WTC11 (cell line): ENCODE measurements around the gene MYBPC2. TPM values are rescaled to one million over a fixed set of nuclear protein-coding genes. Genes with fewer than 3 reads are reported as not detected.

Experiments
- ATAC-seq: fragments of 200-7000 bp; cut with Tn5 transposase; 2 replicates; pipeline ENCODE4 v1.10.0; 2021; ENCODE audit warnings: mild to moderate bottlenecking, moderate library complexity
- CTCF ChIA-PET: fragments of 300-600 bp; sonication (Branson Sonifier 250); formaldehyde crosslinking; loops from one replicate; lab custom pipeline; 2021; ENCODE audit warnings: antibody characterized with exemption; lab: Charles Lee
- POLR2A ChIA-PET: fragments of 350-600 bp; sonication (Branson Sonifier 250); formaldehyde crosslinking; loops from one replicate; lab custom pipeline; 2021; ENCODE audit warnings: antibody characterized with exemption; lab: Charles Lee
- DNase-seq: peaks from one replicate; pipeline ENCODE4 v3.0.0; 2021; ENCODE audit warnings: low spot score
- H3K27ac Mint-ChIP-seq: 2 replicates; pipeline ENCODE4 v1.8.0; 2021; ENCODE audit warnings: mixed read lengths
- H3K27me3 Mint-ChIP-seq: 2 replicates; pipeline ENCODE4 v1.8.0; 2021; ENCODE audit warnings: low read depth, mild to moderate bottlenecking, moderate library complexity, mixed read lengths
- H3K36me3 Mint-ChIP-seq: 2 replicates; pipeline ENCODE4 v1.8.0; 2021; ENCODE audit warnings: mixed read lengths
- H3K4me1 Mint-ChIP-seq: 2 replicates; pipeline ENCODE4 v1.8.0; 2022; ENCODE audit warnings: mixed read lengths
- H3K4me3 Mint-ChIP-seq: 2 replicates; pipeline ENCODE4 v1.8.0; 2021; ENCODE audit warnings: mild to moderate bottlenecking, moderate library complexity, mixed read lengths
- H3K9me3 Mint-ChIP-seq: 2 replicates; pipeline ENCODE4 v1.8.0; 2021; ENCODE audit warnings: mixed read lengths
- AFF4 ChIP-seq: sonication (generic); formaldehyde crosslinking; IDR thresholded peaks from 2 replicates; pipeline ENCODE4 v1.8.1; 2023; ENCODE audit warnings: mild to moderate bottlenecking, missing genetic modification reagents, borderline replicate concordance
- ATF2 ChIP-seq: sonication (generic); formaldehyde crosslinking; IDR thresholded peaks from 2 replicates; pipeline ENCODE4 v1.8.1; 2022; ENCODE audit warnings: low read depth, missing genetic modification reagents, borderline replicate concordance
- ATF3 ChIP-seq: sonication (generic); formaldehyde crosslinking; conservative IDR thresholded peaks from 2 replicates; pipeline ENCODE4 v1.8.1; 2022; ENCODE audit warnings: mild to moderate bottlenecking, missing genetic modification reagents
- E2F1 ChIP-seq: sonication (generic); formaldehyde crosslinking; IDR thresholded peaks from 2 replicates; pipeline ENCODE4 v1.8.0; 2022; ENCODE audit warnings: mild to moderate bottlenecking, missing genetic modification reagents
- E2F4 ChIP-seq: sonication (generic); formaldehyde crosslinking; IDR thresholded peaks from 2 replicates; pipeline ENCODE4 v1.8.1; 2022; ENCODE audit warnings: low read depth, mild to moderate bottlenecking, moderate library complexity, missing genetic modification reagents, borderline replicate concordance
- ERG ChIP-seq: fragments of 250-450 bp; sonication (Bioruptor Pico); IDR thresholded peaks from 2 replicates; pipeline ENCODE4 v1.8.0; 2021; ENCODE audit warnings: mild to moderate bottlenecking
- FOXJ3 ChIP-seq: sonication (generic); formaldehyde crosslinking; IDR thresholded peaks from 2 replicates; pipeline ENCODE4 v1.9.0; 2021; ENCODE audit warnings: missing genetic modification reagents, mild to moderate bottlenecking, borderline replicate concordance
- FOXP1 ChIP-seq: sonication (generic); formaldehyde crosslinking; IDR thresholded peaks from 2 replicates; pipeline ENCODE4 v1.8.0; 2022; ENCODE audit warnings: missing genetic modification reagents, mild to moderate bottlenecking, moderate library complexity, borderline replicate concordance
- JAZF1 ChIP-seq: fragments of 250-450 bp; sonication (Bioruptor Pico); IDR thresholded peaks from 2 replicates; pipeline ENCODE4 v1.9.0; 2021; ENCODE audit warnings: moderate library complexity, mild to moderate bottlenecking, inconsistent platforms
- MAX ChIP-seq: sonication (generic); formaldehyde crosslinking; IDR thresholded peaks from 2 replicates; pipeline ENCODE4 v1.8.0; 2022; ENCODE audit warnings: mild to moderate bottlenecking, missing genetic modification reagents
- NFYB ChIP-seq: sonication (generic); formaldehyde crosslinking; conservative IDR thresholded peaks from 2 replicates; pipeline ENCODE4 v1.8.0; 2022; ENCODE audit warnings: low read depth, missing genetic modification reagents
- NR2C2 ChIP-seq: sonication (generic); formaldehyde crosslinking; IDR thresholded peaks from 2 replicates; pipeline ENCODE4 v1.8.0; 2022; ENCODE audit warnings: mild to moderate bottlenecking, missing genetic modification reagents
- SMAD4 ChIP-seq: sonication (generic); formaldehyde crosslinking; IDR thresholded peaks from 2 replicates; pipeline ENCODE4 v1.8.0; 2022; ENCODE audit warnings: mild to moderate bottlenecking, missing genetic modification reagents
- TCF7 ChIP-seq: sonication (generic); formaldehyde crosslinking; IDR thresholded peaks from 2 replicates; pipeline ENCODE4 v1.8.0; 2022; ENCODE audit warnings: mild to moderate bottlenecking, low read depth, missing genetic modification reagents, moderate library complexity
- ZBTB21 ChIP-seq: sonication (generic); formaldehyde crosslinking; IDR thresholded peaks from 2 replicates; pipeline ENCODE4 v1.8.1; 2023; ENCODE audit warnings: mild to moderate bottlenecking, missing genetic modification reagents, borderline replicate concordance
- ZNF396 ChIP-seq: fragments of 250-450 bp; sonication (Bioruptor Pico); IDR thresholded peaks from 2 replicates; pipeline ENCODE4 v1.8.0; 2021; ENCODE audit warnings: mild to moderate bottlenecking, moderate library complexity, borderline replicate concordance
- ZNF425 ChIP-seq: fragments of 250-450 bp; sonication (Bioruptor Pico); conservative IDR thresholded peaks from 2 replicates; pipeline ENCODE4 v1.9.0; 2021; ENCODE audit warnings: mild to moderate bottlenecking
- ZNF512 ChIP-seq: sonication (generic); formaldehyde crosslinking; IDR thresholded peaks from 2 replicates; pipeline ENCODE4 v1.8.1; 2022; ENCODE audit warnings: missing genetic modification reagents, borderline replicate concordance
- ZSCAN18 ChIP-seq: fragments of 250-450 bp; sonication (Bioruptor Pico); IDR thresholded peaks from 2 replicates; pipeline ENCODE4 v2.1.2; 2022; ENCODE audit warnings: mild to moderate bottlenecking, moderate library complexity
- total RNA-seq: library from RNA; stranded (reverse); gene quantifications from 3 replicates; pipeline ENCODE4 v1.2.3, GENCODE V29; 2021

MYBPC2 gene
- total RNA-seq, 1 experiment from 2014 or later = 2.6 TPM

- H3K27ac Mint-ChIP-seq = no peak overlapping the region
- ChIA-PET POLR2A (interaction anchor here (0.7 kb wide), 2 partner anchors 99 to 308 kb away, joined by 5 to 7 read pairs; no protein-coding TSS in a partner anchor), CTCF (interaction anchor here (1.5 kb wide), 1 partner anchor 75 kb away, joined by 4 read pairs; no protein-coding TSS in a partner anchor)
- peaks cover 11% of the 10 kb centered on the region for H3K9me3 Mint-ChIP-seq
- ATAC-seq = no peak
- H3K36me3 Mint-ChIP-seq = peaks cover 3% of the 10 kb centered on the region
- no peak for TF ChIP-seq NFYB
- TF ChIP-seq ZNF396 (CRISPR knock-in tag) = no peak
- no peak for TF ChIP-seq ZBTB21
- no peak for TF ChIP-seq ZNF425 (CRISPR knock-in tag)
- TF ChIP-seq AFF4 = no peak
- TF ChIP-seq TCF7 = no peak
- no peak for TF ChIP-seq SMAD4
- no peak for TF ChIP-seq NR2C2 (CRISPR knock-in tag)
- no peak for TF ChIP-seq ZNF512 (CRISPR knock-in tag)
- no peak for TF ChIP-seq ATF3 (CRISPR knock-in tag)
- TF ChIP-seq E2F1 (CRISPR knock-in tag) = no peak
- TF ChIP-seq MAX (CRISPR knock-in tag) = no peak
- no peak for TF ChIP-seq ZSCAN18 (CRISPR knock-in tag)
- TF ChIP-seq FOXP1 (CRISPR knock-in tag) = no peak
- no peak for TF ChIP-seq FOXJ3 (CRISPR knock-in tag)
- TF ChIP-seq ERG (CRISPR knock-in tag) = no peak
- no peak for TF ChIP-seq JAZF1
- TF ChIP-seq E2F4 (CRISPR knock-in tag) = no peak
- TF ChIP-seq ATF2 (CRISPR knock-in tag) = no peak
- no peaks in the 10 kb centered on the region for H3K4me1 Mint-ChIP-seq
- DNase-seq = no peak
- H3K4me3 Mint-ChIP-seq = no peak overlapping the region
- H3K27me3 Mint-ChIP-seq = peaks cover 23% of the 10 kb centered on the region
Observed at GRCh38 chr19:50444059-50444458, 11.4 kb downstream of the MYBPC2 start.
